CD4-positive, alpha-beta T cell (primary cell): Measurements from ENCODE around the gene CERK. TPM values are rescaled to one million over a fixed set of nuclear protein-coding genes. Genes with fewer than 3 reads are reported as not detected.

Source experiments
- ATAC-seq: fragments of 200-7000 bp; cut with Tn5 transposase; one replicate; pipeline ENCODE4 v1.10.0; 2022; ENCODE audit warnings: mild to moderate bottlenecking; ENCODE audit not compliant: poor library complexity
- CTCF ChIA-PET: fragments of 350-600 bp; sonication (Branson Sonifier 250); formaldehyde crosslinking; loops from one replicate; lab custom pipeline; 2021; ENCODE audit warnings: antibody characterized with exemption, inconsistent platforms; lab: Charles Lee
- POLR2A ChIA-PET: fragments of 350-600 bp; sonication (Branson Sonifier 250); formaldehyde crosslinking; loops from one replicate; lab custom pipeline; 2021; ENCODE audit warnings: antibody characterized with exemption, inconsistent platforms; lab: Charles Lee
- DNase-seq, 14 experiments: peaks; one replicate each; pipeline ENCODE4 v3.0.0-alpha.2; 2013 to 2020; ENCODE audit warnings: mixed read lengths in 2 of 14
- H3K27ac ChIP-seq, 2 donors: one replicate each; pipeline versions ENCODE4 v1.5.1 to v1.7.0; 2013; ENCODE audit warnings: low read length in 2 of 2, low read depth in 1 of 2, mild to moderate bottlenecking in 1 of 2
- H3K27me3 ChIP-seq, 2 experiments: 1 replicate in 1 of 2; 2 replicates in 1 of 2; pipeline versions ENCODE4 v1.6.1 to v1.7.0; 2013; ENCODE audit warnings: low read length in 2 of 2, control low read depth in 1 of 2, mild to moderate bottlenecking in 1 of 2, moderate library complexity in 1 of 2; ENCODE audit not compliant: insufficient read depth in 2 of 2, control insufficient read depth in 1 of 2
- H3K36me3 ChIP-seq: one replicate; pipeline ENCODE4 v1.6.1; 2013; ENCODE audit warnings: low read length, control low read depth; ENCODE audit not compliant: insufficient read depth
- H3K4me1 ChIP-seq: one replicate; pipeline ENCODE4 v1.6.1; 2013; ENCODE audit warnings: low read length, control low read depth; ENCODE audit not compliant: insufficient read depth
- H3K4me3 ChIP-seq: one replicate; pipeline ENCODE4 v1.5.1; 2013; ENCODE audit warnings: mild to moderate bottlenecking, low read length, moderate library complexity
- H3K9me3 ChIP-seq, 2 experiments: 1 replicate in 1 of 2; 2 replicates in 1 of 2; pipeline versions ENCODE4 v1.6.1 to v1.7.0; 2013; ENCODE audit warnings: low read length in 2 of 2, mild to moderate bottlenecking in 2 of 2, control low read depth in 1 of 2, moderate library complexity in 1 of 2; ENCODE audit not compliant: control insufficient read depth in 1 of 2, insufficient read depth in 1 of 2
- H3K27ac Mint-ChIP-seq: one replicate; pipeline ENCODE4 v1.8.0; 2020; ENCODE audit warnings: mixed read lengths
- H3K27me3 Mint-ChIP-seq: one replicate; pipeline ENCODE4 v1.8.0; 2021; ENCODE audit warnings: mixed read lengths
- H3K36me3 Mint-ChIP-seq: one replicate; pipeline ENCODE4 v1.8.0; 2021; ENCODE audit warnings: low read depth, mixed read lengths
- H3K4me1 Mint-ChIP-seq: one replicate; pipeline ENCODE4 v1.8.0; 2021; ENCODE audit warnings: low read depth, mixed read lengths
- H3K4me3 Mint-ChIP-seq: one replicate; pipeline ENCODE4 v1.8.0; 2020; ENCODE audit warnings: mild to moderate bottlenecking, mixed read lengths
- H3K9me3 Mint-ChIP-seq: one replicate; pipeline ENCODE4 v1.8.0; 2020; ENCODE audit warnings: mixed read lengths
- intact Hi-C, 2 experiments: fragments of 100-400 bp; cut with DNase I in 1 of 2; cut with micrococcal nuclease in 1 of 2; formaldehyde crosslinking; loops; one replicate each; pipeline versions ENCODE4 v1.15.1 to v1.9.0; 2023 to 2025; cut with DNase I, micrococcal nuclease
- total RNA-seq, 174 experiments: library from RNA in 2 of 174; stranded (reverse) in 2 of 174; gene quantifications; one replicate each; pipeline ENCODE4 v1.2.3 and lab custom pipeline; 2021 to 2026
- TF ChIP-seq, protein P1 (sequence below): fragments of 200-600 bp; IDR thresholded peaks from one replicate; pipeline ENCODE4 v1.8.0; 2022; ENCODE audit warnings: antibody characterized with exemption, mild to moderate bottlenecking

CERK gene
- total RNA-seq, 2 experiments from 2014 or later, result 84.6 to 88.5 TPM

DNA sequence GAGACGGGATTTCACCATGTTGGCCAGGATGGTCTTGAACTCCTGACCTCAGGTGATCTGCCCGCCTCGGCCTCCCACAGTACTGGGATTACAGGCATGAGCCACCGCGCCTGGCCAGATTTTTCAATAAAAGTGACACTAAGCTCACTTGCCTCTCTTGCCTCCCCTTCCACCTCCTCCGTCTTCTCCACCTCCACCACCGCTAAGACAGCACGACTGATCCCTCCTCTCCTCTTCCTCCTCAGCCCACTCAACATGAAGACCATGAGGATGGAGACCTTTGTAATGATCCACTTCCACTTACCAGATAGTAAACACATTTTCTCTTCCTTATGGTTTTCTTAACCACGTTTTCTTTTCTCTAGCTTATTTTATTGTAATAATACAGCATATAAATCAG, 14.2 kb downstream of the CERK start:
- Mint-ChIP-seq H3K27me3 (no peaks in the 10 kb centered on the region), H3K9me3 (no peaks in the 10 kb centered on the region), H3K36me3 (peaks cover 77% of the 10 kb centered on the region), H3K27ac (peak overlapping the region; percentile 46), H3K4me1 (peaks cover 24% of the 10 kb centered on the region), H3K4me3 (no peak overlapping the region)
- Histone ChIP-seq H3K27me3 (no peaks in the 10 kb centered on the region), H3K4me1 (peaks cover 43% of the 10 kb centered on the region), H3K4me3 (no peak overlapping the region), H3K36me3 (peaks cover 81% of the 10 kb centered on the region), H3K27ac (no peak overlapping the region), H3K9me3 (no peaks in the 10 kb centered on the region)
- POLR2A ChIA-PET, result no interaction called here
- TF ChIP-seq, protein P1, sequence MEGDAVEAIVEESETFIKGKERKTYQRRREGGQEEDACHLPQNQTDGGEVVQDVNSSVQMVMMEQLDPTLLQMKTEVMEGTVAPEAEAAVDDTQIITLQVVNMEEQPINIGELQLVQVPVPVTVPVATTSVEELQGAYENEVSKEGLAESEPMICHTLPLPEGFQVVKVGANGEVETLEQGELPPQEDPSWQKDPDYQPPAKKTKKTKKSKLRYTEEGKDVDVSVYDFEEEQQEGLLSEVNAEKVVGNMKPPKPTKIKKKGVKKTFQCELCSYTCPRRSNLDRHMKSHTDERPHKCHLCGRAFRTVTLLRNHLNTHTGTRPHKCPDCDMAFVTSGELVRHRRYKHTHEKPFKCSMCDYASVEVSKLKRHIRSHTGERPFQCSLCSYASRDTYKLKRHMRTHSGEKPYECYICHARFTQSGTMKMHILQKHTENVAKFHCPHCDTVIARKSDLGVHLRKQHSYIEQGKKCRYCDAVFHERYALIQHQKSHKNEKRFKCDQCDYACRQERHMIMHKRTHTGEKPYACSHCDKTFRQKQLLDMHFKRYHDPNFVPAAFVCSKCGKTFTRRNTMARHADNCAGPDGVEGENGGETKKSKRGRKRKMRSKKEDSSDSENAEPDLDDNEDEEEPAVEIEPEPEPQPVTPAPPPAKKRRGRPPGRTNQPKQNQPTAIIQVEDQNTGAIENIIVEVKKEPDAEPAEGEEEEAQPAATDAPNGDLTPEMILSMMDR, result no peak
- intact Hi-C loops, result no loop called here
- no peak for DNase-seq
- CTCF ChIA-PET, result no interaction called here
- ATAC-seq, result no peak

DNA sequence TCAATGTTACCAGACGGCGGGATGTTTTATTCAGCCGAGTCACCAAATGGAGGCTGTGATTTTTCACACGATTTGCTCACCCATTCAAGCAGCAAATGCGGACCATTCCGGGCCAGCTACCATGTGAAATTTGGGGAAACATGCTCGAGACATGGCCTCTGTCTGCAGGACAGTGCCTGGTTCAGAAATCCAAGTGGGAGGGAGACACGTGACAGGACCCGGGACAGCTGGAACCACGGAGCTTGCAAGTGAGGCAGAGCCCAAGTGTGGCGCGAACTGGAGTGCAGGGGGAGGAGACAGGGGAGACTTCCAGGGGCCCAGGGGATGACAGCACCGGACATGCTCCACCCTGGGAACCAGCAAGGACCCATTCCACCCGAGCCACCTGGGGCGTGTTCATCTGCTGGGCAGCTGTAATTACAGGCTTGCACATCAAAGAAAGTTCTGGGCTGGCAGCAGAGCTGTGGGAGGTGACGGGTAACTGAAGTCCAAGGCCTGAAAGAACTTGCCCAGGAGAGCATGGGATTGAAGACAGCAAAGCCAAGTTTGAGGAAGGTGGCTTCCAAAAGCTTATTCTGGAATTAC, 16.5 kb downstream of the CERK start:
- no peaks in the 10 kb centered on the region for H3K27me3 Mint-ChIP-seq
- no peak for ATAC-seq
- H3K36me3 ChIP-seq, result peaks cover 79% of the 10 kb centered on the region
- intact Hi-C loops, result no loop called here
- ChIA-PET CTCF (interaction anchor here (1.5 kb wide), 1 partner anchor 86 kb away, joined by 3 read pairs; no protein-coding TSS in a partner anchor), POLR2A (interaction anchor here (1.2 to 2.7 kb wide), 4 partner anchors 9 to 41 kb away, joined by 5 to 8 read pairs (median 6); partner anchors contain the start of genes CERK and TBC1D22A)
- peak overlapping the region; percentile 24 for H3K27ac Mint-ChIP-seq
- no peaks in the 10 kb centered on the region for H3K27me3 ChIP-seq
- no peak overlapping the region for H3K4me3 ChIP-seq
- peaks cover 12% of the 10 kb centered on the region for H3K4me1 Mint-ChIP-seq
- H3K9me3 ChIP-seq, result no peaks in the 10 kb centered on the region
- no peak overlapping the region for H3K4me3 Mint-ChIP-seq
- peaks cover 85% of the 10 kb centered on the region for H3K36me3 Mint-ChIP-seq
- DNase-seq, result no peak
- H3K27ac ChIP-seq, result no peak overlapping the region
- H3K4me1 ChIP-seq, result peaks cover 23% of the 10 kb centered on the region
- TF ChIP-seq, protein P1, result no peak
- no peaks in the 10 kb centered on the region for H3K9me3 Mint-ChIP-seq

DNA sequence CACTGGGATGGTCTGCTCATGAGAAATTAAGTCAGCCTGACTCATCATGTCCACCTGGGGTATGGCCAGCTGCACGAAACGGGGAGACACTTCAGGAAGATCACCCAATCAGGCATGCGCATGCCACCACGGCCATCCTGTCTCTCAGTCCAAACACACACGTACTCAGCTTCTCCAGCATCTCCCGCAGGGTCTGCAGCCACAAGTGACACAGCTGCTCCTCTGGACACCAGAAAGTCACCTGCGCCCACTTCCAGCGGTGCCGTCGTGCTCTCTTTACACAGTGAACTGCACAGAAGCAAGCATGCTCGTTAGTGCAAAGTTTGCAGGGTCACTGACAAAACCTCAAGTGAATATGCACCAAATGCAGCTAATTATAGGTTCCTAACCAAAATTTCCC, 18.1 kb downstream of the CERK start:
- no peak overlapping the region for H3K27ac Mint-ChIP-seq
- Histone ChIP-seq H3K27ac (no peak overlapping the region), H3K27me3 (no peaks in the 10 kb centered on the region), H3K4me3 (no peak overlapping the region), H3K36me3 (peaks cover 74% of the 10 kb centered on the region), H3K9me3 (no peaks in the 10 kb centered on the region), H3K4me1 (peaks cover 18% of the 10 kb centered on the region)
- ChIA-PET POLR2A (interaction anchor here (2.1 kb wide), 1 partner anchor 43 kb away, joined by 6 read pairs; the partner anchor contains the start of gene TBC1D22A), CTCF (interaction anchor here (1.0 kb wide), 1 partner anchor 157 kb away, joined by 4 read pairs; no protein-coding TSS in a partner anchor)
- H3K27me3 Mint-ChIP-seq, result no peaks in the 10 kb centered on the region
- peaks cover 14% of the 10 kb centered on the region for H3K4me1 Mint-ChIP-seq
- ATAC-seq (no peak), DNase-seq (no peak)
- peaks cover 80% of the 10 kb centered on the region for H3K36me3 Mint-ChIP-seq
- intact Hi-C loops, result no loop called here
- TF ChIP-seq, protein P1, result no peak
- H3K9me3 Mint-ChIP-seq, result no peaks in the 10 kb centered on the region
- H3K4me3 Mint-ChIP-seq, result no peak overlapping the region
